ENCODE measurements around the gene MYOT.

The MYOT gene

GRCh38 chr5:137901011-137901817, 33.6 kb downstream of the MYOT start:
- no peak for DNase-seq (ENCODE audit: low read depth, low spot score)

- no peak for DNase-seq (ENCODE audit: low read depth, low spot score)
These were observed 34.9 kb downstream of the MYOT start for GRCh38 chr5:137902408-137903133.

GRCh38 chr5:137914758-137915157, 47.1 kb downstream of the MYOT start:
- DNase-seq (ENCODE audit: low read depth, low spot score), result no peak

DNA sequence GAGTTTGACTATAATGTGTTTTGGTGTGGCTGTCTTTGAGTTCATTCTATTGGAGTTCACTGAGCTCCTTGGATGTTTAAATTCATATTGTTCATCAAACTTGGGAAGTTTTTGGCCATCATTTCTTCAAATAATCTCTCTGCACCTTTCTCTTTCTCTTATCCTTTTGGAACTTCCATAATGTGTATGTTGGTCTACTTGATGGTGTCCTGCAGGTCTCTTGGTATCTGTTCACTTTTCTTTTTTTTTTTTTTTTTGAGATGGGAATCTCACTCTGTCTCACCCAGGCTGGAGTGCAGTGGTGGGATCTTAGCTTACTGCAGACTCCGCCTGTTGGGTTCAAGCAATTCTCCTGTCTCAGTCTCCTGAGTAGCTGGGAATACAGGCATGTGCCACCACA, 49.3 kb downstream of the MYOT start:
- DNase-seq (ENCODE audit: low read depth, low spot score), result no peak

- DNase-seq (ENCODE audit: low read depth, low spot score), result no peak
These were observed 54.3 kb downstream of the MYOT start for GRCh38 chr5:137921931-137922330.

DNA sequence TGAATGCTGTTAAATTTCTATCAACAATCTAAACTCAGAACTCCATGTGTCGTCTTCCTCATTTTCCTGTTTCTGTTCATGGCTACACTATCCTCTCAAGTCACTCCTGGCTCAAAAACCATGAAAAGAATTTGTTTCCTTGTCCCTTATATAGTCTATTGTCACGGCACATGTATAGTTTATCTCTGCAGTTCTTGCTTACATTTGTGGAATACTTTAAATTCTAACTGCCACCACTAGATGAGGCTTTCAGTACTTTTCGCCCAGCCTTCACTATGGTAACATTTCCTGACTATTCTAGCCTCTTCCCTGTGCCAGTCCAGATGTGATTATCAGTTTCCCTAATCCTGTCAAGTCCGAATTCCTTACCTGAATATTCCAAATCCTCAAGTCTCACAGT, 56.2 kb downstream of the MYOT start:
- no peak for DNase-seq (ENCODE audit: low read depth, low spot score)

DNA sequence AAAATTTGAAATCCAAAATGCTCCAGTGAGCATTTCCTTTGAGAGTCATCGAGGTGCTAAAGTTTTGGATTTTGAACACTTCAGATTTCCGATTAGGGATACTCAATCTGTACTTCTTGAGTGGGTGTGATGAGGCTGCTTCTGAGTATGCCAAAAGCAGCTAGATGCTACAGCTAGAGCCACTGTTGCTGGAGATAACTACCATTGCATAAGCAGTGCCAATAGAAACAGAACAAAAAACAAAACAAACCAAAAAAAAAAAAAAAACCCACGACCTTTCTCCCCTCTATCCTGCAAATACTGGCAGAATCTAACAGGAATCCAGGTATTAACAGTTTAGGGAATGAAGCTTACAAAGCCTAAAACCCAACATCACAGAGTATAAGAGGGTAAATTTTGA, 65.1 kb downstream of the MYOT start:
- DNase-seq (ENCODE audit: low read depth, low spot score), result no peak

DNA sequence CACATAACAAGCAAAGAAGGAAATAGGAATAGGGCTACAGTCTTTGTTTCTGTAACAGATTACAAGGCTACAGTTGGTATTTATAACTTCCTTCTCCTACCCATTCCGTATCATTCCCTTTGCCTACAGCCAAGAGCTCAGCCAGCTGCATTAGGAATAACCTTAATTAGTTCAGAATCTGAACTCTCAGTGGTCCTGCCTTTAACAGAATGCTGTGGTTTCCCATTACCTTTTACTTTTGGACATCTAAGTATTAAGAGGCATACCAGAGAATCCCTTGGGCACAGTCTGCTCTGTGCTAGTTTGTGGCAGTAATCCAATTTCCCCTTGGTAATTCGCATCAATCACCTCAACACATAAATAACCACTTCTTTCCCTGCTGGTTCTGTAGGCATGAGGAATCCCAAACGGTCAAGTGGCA, 65.8 kb downstream of the MYOT start:
- DNase-seq (ENCODE audit: low read depth, low spot score), result no peak

DNA sequence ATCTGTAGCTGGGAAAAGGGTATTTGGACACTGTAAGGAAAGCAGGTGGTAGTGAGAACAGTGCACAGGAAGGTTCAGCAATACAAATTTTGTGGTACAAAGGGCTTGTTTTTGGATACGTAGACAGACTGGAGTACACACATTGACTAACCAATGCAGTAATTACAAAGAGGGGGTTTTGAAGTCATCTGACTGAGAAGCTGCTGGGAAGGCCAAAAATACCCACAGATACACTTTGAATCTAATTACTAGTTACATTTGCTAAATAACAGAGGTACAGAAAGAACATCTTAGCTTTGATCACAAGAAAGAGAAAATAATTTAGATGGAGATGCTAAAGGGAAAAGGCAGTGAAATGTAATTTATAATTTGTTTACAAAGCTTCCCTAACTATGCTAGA, 67.5 kb downstream of the MYOT start:
- no peak for DNase-seq (ENCODE audit: low read depth, low spot score)

- DNase-seq (ENCODE audit: low read depth, low spot score), result no peak
These were observed 68.0 kb downstream of the MYOT start for GRCh38 chr5:137935694-137936093.
